Adrenal gland (tissue), 5 donors: ENCODE data around the gene AQP2.

Source experiments
- POLR2A ChIP-seq, 2 donors: fragments of 450-650 bp; IDR thresholded peaks; one replicate each; pipeline ENCODE4 v1.6.1; 2017; ENCODE audit warnings: antibody characterized with exemption in 2 of 2, mild to moderate bottlenecking in 2 of 2, moderate library complexity in 1 of 2
- TF ChIP-seq, protein P1 (sequence below), 6 experiments: fragments of 450-650 bp in 4 of 6; fragments of 200-600 bp in 2 of 6; sonication (generic) in 1 of 6; IDR thresholded peaks; 1 replicate in 5 of 6; 2 replicates in 1 of 6; pipeline versions ENCODE4 v1.5.1 to v1.8.0; 2016 to 2021; ENCODE audit warnings: antibody characterized with exemption in 6 of 6, mild to moderate bottlenecking in 2 of 6, moderate library complexity in 1 of 6
- donor health status: DM: no; HTN: no; CAD: no.

DNA sequence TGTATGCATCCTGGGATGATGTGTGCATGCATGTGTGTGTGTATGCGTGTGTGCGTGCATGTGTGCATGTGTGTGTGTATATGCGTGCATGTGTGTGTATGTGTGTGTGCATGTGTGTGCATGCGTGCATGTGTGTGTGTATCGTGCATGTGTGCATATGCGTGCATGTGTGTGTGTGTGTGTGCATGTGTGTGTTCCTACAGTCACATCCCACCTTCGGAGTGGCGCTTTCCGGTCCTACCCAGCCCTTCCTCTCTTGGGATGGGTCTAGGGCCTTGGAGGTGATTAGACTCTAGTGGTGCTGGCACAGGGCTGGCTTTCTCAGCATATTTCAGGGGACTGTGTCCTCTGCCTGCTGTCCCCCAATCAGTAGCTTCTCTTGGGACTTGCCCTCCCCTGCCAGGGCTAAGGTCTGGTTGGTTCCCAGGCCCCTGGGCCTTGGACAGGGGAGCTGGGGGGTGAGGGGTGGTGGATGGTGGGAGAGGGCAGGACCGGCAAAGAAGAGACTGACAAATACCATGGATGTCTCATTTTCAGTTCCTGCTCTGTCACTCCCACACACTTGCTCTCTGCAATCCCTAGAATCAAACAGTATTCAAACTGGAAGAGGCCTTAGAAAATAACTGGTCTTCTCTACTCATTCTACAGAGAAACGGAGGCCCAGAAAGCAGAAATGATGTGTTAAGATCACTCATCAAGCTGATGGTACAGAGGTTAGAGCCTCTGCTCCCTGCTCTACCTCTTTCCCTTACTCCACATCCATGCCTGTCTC is 24.9 kb upstream of the AQP2 start:
- TF ChIP-seq, protein P1, sequence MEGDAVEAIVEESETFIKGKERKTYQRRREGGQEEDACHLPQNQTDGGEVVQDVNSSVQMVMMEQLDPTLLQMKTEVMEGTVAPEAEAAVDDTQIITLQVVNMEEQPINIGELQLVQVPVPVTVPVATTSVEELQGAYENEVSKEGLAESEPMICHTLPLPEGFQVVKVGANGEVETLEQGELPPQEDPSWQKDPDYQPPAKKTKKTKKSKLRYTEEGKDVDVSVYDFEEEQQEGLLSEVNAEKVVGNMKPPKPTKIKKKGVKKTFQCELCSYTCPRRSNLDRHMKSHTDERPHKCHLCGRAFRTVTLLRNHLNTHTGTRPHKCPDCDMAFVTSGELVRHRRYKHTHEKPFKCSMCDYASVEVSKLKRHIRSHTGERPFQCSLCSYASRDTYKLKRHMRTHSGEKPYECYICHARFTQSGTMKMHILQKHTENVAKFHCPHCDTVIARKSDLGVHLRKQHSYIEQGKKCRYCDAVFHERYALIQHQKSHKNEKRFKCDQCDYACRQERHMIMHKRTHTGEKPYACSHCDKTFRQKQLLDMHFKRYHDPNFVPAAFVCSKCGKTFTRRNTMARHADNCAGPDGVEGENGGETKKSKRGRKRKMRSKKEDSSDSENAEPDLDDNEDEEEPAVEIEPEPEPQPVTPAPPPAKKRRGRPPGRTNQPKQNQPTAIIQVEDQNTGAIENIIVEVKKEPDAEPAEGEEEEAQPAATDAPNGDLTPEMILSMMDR (IDR thresholded peaks at IDR 0.05), result no peak
- TF ChIP-seq POLR2A (IDR thresholded peaks at IDR 0.05), result no peak
